GM19452 (cell line): ENCODE measurements around the gene LAMA3.
A peak's percentile ranks its signal among the peaks of the same experiment; 100 is the strongest.

Experiments used
- ATAC-seq: cut with Tn5 transposase; IDR thresholded peaks from one replicate; pipeline ENCODE4 v1.9.1; 2021; ENCODE audit not compliant: unreplicated experiment

LAMA3 gene

DNA sequence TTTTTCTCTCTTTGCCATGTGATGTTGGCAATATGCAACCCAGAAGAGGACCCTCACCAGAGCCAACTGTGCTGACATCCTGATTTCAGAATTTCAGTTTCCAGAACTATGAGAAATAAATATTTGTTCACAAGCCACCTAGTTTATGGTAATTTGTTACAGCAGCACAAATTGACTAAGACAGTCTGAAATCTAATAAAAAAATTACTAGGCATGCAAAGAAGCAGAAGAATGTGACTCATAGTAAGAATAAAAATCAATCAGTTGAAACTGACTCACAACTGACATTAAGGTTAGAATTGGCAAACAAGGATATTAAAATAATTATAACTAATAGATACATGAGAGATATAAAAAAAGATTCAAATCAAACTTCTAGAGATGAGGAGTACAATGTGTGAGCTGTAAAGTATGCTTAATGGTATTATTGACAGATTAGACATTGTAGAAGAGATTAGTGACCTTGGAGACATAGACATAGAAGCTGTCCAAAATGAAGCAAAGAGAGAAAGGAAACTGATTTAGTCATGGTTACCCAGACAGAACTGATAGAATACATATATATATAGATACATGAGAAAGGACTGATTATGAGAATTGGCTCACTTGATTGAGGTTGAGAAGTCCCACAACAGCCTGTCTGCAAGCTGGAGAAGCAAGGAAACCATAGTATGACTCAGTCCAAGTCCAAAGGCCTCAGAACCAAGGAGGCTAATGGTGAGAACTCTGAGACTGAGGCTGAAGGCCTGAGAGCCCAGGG, 297.5 kb downstream of the LAMA3 start:
- peak; percentile 78 for ATAC-seq

DNA sequence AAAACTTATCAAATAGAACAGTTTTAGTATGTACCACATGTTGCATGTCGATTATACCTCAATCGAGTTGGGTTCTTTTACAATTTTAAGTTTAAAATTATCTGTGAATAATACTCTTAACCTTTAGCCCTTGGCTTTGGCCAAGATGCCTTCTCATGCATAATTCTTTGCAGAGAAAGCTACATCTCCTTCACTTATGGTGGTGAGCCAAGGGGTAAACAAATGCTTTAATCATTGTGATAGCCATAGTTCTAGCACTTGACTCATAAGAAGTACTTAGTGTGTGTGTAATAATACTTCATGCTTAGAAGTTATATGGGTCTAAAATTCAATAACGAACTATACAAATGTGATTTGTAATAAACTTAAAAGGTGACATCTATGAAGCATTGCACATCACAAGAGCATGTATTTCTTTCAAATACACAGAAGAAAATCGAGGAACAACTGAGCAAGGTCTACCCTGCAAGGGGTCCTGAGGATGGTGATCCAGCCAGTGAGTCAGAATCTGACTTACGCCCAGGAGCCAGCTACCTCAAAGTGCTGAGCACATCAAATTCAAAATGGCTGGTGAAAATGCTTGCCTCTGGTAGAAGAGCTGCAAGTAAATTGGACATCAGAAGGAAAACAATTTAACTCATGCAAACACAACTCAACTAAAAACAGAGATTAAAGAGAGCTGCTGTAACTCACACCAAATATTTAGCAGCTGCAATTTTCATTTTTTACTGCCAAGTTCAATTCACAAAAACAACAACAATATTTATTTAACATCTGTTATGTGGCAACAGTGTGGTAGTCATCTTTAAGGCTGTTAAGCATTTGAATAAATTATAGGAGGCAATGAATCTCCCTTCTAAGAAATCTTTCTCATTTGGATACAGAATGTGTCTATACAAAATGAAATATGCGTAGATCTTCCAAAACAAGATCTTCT, 301.5 kb downstream of the LAMA3 start:
- ATAC-seq: no peak

DNA sequence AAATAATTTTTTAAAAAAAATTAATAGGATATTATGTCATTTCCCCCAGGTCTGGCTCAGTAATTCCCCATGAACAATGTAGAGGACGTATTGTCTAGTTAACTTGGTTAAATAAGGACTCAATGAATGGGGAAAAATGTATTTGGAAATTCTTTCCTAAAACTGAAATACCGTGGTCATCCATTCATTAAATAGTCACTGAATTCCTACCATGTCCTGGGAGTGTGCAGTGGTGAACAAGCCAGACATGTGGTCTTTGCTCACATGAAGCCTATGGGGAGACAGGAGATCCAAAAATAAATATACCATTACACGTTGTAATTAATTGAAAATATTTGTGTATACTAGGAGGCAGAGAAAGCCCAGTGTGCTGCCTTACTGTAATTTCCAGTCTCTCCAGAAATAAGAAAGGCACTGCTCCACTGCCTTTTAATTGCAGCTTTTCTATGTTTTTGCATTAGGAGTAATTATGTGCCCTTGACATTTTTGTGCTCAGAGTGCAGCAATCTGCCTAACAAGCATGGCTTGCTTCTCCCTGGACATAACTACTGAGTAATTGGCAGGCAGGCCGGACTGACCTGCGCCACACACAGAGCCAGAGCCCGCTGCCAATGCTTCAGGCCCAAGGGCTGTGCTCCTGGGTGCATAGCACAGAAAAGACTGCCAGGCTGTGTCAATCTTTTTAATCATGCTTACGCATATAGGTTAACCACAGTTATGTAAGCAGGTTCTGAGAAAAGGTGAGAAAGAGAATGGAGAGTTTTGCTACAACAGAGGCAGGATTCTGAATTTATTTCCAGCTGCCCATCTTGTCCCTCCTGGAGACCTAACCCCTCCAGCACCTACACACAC, 303.1 kb downstream of the LAMA3 start:
- ATAC-seq: peak; percentile 48

DNA sequence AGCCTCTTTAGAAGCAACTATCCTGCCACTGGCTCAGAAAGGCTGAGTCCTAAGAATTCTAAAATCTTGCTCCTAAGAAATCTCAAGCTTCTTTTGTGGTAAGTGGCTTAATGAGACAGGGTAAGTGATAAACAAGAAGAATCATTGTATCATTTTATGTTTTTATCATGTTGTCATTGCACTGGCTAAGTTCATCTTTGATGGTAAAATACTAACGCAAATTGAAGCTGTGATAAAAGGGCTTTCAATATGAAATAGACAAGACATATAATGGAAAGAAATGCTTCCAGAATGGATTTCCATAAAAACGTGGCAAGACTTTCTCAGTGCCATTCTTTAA, 303.7 kb downstream of the LAMA3 start:
- ATAC-seq: no peak

DNA sequence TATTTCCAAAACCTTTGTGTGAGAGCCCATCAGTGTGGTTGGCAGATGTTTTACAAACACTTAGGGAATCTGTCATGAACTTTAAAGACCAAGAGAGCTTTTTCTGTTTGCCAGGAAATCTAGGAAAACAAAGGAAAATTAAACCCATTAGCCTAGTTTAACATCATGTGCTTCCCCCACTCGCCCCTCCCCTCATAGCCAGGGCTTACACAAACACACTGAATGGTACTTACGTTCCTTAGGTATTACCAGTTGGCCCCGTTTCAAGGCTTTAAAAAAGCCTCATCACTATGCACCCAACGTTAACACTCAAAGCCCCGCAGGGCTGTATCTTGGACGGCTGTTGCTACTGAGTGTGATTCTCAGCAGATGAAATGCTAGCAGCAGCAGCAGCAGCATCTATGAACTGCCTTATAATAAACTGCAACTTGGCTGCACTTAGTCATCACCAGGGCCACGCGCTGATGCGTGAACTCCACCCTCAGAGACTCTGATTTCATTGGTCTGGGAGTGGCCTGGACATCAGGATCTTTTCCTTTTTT, 305.2 kb downstream of the LAMA3 start:
- ATAC-seq: no peak

DNA sequence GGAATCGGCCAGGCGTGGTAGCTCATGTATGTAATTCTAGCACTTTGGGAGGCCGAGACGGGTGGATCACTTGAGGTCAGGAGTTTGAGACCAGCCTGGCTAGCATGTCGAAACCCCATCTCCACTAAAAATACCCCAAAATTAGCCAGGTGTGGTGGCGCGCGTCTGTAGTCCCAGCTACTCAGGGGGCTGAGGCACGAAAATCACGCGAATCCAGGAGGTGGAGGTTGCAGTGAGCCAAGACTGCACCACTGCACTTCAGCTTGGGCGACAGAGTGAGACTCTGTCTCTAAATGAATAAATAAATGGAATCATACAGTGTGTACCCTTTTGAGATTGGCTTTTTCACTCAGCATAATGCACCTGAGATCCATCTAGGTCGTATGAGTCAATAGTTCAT, 305.9 kb downstream of the LAMA3 start:
- ATAC-seq: no peak

DNA sequence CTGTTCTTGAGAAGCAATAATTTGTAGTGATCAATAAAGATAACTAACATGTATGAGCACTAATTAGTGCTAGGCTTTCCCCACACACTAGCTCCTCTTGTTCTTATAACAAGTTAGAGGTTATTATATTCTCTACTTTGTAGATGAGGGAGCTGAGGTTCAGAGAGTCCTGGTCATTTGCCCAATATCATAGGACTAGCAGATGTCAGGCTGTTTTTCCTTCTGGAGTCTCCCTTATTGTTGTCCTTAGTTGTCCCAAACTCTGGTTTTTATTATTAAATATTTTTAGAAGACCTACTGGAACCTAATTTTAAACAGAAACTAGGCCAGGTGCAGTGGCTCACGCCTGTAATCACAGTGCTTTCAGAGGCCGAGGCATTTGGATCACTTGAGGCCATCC, 308.8 kb downstream of the LAMA3 start:
- ATAC-seq: no peak

DNA sequence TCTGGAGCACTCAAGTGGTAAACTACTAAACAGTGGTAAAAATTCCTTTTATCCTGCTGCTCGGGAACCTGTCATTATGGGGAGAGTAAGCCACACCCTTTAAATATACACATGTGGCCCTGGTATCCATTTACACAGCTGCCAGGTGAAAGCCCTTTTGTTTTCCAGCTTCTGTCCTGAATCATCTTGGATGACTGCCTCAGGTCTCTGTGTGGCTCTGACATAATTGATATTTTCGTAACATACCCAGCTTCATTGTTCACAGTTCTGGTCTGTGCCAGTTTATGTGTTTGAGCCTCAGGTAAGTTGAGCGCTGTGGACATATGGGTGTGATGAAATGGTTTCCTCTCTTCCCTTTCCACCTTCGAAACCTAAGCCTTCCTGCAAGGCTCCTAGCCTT, 309.6 kb downstream of the LAMA3 start:
- ATAC-seq: no peak

DNA sequence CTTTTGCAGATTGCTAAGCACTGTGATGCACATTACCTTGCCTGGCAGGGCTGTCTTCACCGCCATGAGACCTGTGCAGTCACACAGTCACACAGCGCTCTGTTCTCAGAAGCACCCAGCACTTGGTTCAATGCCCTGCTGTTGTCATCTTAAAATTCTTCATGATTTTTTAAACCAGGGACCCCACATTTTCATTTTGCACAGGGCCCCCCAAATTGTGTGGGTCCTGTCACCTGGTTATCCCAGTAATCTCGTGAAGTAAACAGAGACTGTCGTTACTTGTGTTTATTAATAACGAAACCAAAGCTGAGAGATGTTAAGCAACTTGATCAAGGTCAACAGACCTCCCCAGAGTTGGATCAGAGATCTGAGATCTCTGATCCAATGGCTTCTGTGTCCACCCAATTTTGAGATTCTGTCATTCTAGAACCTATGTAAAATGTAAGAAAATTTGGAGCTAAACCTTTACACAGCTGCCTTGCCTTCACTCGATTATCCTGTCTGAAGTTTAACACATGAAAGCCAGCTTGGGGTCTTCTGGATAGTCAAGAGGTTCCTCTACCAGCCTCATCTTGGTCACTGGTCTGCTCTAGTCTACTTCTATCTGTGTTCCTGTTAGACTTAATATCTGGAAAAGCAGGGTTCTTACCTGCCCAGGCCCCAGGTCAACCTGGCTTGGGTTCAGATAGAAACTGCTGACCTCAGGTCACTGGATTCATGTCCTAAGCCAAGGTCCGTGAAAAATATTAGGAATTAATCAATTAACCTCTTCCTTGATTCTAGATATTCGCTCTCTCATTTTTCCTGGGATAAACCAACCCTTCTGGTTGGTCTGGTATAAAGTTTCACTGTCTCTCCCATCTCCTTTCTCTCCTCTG, 311.6 kb downstream of the LAMA3 start:
- no peak for ATAC-seq

DNA sequence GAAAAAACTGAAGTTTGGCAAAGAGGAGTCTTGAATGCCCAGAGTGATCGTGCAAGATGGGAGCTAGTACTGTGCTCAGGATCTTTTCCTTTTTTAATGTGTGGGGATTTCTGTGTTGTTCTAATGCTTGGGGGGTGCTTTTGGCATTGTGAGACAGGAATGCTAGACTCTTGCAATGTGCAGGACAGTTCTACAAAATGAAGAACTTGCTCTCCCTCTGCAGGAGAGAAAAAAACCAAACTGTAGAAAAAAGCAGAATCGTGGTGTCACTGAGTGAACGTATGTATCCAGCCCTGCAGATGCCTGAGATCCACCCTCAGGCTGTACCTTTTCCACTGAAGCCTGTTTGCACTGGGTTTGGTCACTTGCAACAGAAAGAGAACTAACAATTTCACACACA, 313.2 kb downstream of the LAMA3 start:
- ATAC-seq: no peak

DNA sequence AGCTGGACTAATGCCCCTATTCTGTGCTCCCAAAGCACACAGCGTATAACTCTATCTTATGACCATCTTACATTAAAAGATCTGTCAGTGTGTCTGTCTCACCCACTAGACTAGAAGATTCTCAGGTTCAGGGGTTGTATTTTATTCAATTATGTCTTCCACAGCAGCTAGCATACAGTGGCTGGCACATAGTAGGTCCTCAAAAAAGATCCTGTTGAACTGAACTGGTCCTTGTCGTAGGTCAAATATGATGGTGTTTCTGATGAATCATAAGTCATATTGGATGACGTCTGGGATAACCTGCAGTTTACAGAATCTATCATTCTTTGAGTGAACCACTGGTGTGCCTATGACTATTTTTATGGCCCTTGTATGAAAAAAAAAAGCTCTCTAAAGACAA, 314.0 kb downstream of the LAMA3 start:
- no peak for ATAC-seq

DNA sequence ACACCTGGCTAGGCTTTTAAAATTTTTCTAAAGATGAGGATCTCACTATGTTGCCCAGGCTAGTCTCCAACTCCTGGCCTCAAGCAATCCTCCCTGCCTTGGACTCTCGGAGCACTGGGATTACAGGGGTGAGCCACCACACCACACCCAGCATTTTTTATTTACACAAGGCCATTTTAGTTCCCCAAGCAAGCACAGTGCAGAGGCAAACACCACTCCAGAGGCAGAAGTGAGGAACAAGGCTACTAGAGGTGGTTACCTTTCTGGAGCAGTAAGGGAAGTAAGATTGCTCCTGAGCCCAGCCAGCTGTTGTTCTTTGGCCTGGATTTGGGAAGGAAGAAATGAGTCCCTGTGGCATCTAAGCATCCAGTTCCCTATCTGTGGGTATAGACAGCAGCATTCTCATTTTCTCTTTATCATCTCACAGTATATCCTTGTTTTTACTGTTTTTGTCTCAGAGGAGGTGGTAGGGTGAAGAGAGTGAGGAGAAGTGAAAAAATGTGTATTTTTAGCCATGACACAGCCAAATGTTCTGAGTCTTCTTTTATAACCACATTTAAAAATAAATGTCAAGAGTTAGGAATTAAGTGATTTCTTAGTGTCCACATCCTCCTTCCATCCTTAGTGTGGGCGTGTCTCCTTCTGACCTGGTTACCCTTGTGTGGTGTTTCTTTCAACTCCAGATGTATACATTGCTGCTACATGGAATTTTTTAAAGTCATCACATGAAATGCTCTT, 314.8 kb downstream of the LAMA3 start:
- no peak for ATAC-seq
